DND-41 (cell line): Measurements from ENCODE around the gene TAOK2.

Experiments used
- EZH2 ChIP-seq: IDR thresholded peaks from 3 replicates; pipeline ENCODE4 v1.6.1; 2012; ENCODE audit warnings: borderline replicate concordance, low read depth, mild to moderate bottlenecking, moderate library complexity, low read length, inconsistent platforms; ENCODE audit not compliant: severe bottlenecking
- TF ChIP-seq, protein P1 (sequence below): IDR thresholded peaks from 2 replicates; pipeline ENCODE4 v1.5.1; 2012; ENCODE audit warnings: borderline replicate concordance, low read length, moderate library complexity, mild to moderate bottlenecking; ENCODE audit not compliant: poor library complexity, severe bottlenecking; ENCODE audit errors: extremely low read depth

DNA sequence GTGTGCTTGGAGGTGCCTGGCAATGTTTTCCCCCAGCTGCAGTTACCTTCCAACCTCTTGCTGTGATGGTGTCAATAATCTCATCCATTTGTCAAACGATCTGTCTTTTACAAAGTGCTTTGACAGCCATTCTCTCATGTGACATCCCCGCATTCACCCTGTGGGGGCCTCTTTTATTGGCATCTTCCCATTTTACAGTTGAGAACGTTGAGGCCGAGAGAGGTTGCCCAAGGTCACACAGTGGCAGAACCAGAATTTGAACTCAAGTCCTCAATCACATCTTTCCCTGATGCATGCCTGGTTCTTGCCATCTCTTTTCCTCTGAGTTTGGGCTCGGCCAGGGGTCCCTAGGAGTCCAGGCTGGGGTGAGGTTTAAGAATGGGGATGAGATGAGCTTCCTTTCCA lies 1.5 kb downstream of the TAOK2 start:
- TF ChIP-seq, protein P1, sequence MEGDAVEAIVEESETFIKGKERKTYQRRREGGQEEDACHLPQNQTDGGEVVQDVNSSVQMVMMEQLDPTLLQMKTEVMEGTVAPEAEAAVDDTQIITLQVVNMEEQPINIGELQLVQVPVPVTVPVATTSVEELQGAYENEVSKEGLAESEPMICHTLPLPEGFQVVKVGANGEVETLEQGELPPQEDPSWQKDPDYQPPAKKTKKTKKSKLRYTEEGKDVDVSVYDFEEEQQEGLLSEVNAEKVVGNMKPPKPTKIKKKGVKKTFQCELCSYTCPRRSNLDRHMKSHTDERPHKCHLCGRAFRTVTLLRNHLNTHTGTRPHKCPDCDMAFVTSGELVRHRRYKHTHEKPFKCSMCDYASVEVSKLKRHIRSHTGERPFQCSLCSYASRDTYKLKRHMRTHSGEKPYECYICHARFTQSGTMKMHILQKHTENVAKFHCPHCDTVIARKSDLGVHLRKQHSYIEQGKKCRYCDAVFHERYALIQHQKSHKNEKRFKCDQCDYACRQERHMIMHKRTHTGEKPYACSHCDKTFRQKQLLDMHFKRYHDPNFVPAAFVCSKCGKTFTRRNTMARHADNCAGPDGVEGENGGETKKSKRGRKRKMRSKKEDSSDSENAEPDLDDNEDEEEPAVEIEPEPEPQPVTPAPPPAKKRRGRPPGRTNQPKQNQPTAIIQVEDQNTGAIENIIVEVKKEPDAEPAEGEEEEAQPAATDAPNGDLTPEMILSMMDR = no peak
- TF ChIP-seq EZH2 = no peak
